Dermis blood vessel endothelial cell (primary cell): Measurements from ENCODE around the gene NDFIP1. TPM values are rescaled to one million over a fixed set of nuclear protein-coding genes. Genes with fewer than 3 reads are reported as not detected.
"Not testable (repeated sequence)": the region's sequence is repeated elsewhere in the genome, so short reads cannot be mapped to it uniquely, and the experiment has no call there.

Experiments used
- DNase-seq: peaks from one replicate; pipeline ENCODE4 v3.0.0; 2010
- total RNA-seq: library from RNA; depleted of rRNA; stranded (reverse); fragments of >200 nt; gene quantifications from 2 replicates; pipeline ENCODE4 v1.2.3, GENCODE V29; 2014

The NDFIP1 gene
- total RNA-seq, 1 donor from 2014 or later = 57.7 TPM

- no peak for DNase-seq
Observed at GRCh38 chr5:142159354-142159753, 50.8 kb downstream of the NDFIP1 start.

- DNase-seq = no peak
Observed at GRCh38 chr5:142164315-142164714, 55.7 kb downstream of the NDFIP1 start.

GRCh38 chr5:142166754-142167153, 58.2 kb downstream of the NDFIP1 start:
- DNase-seq = no peak

- no peak for DNase-seq
Observed at GRCh38 chr5:142167458-142167857, 58.9 kb downstream of the NDFIP1 start.

- DNase-seq = no peak
Observed at GRCh38 chr5:142168365-142168764, 59.8 kb downstream of the NDFIP1 start.

- peak; percentile 40 for DNase-seq
Observed at GRCh38 chr5:142170254-142170953, 61.8 kb downstream of the NDFIP1 start.

GRCh38 chr5:142171270-142171669, 62.7 kb downstream of the NDFIP1 start:
- no peak for DNase-seq

- no peak for DNase-seq
Observed at GRCh38 chr5:142175039-142175438, 66.5 kb downstream of the NDFIP1 start.

GRCh38 chr5:142175461-142176142, 67.0 kb downstream of the NDFIP1 start:
- no peak for DNase-seq

GRCh38 chr5:142176255-142176654, 67.7 kb downstream of the NDFIP1 start:
- no peak for DNase-seq

GRCh38 chr5:142178651-142179050, 70.1 kb downstream of the NDFIP1 start:
- DNase-seq = no peak

GRCh38 chr5:142179776-142180387, 71.3 kb downstream of the NDFIP1 start:
- no peak for DNase-seq

- no peak for DNase-seq
Observed at GRCh38 chr5:142181096-142181495, 72.5 kb downstream of the NDFIP1 start.

- DNase-seq = no peak
Observed at GRCh38 chr5:142181547-142182163, 73.1 kb downstream of the NDFIP1 start.

- no peak for DNase-seq
Observed at GRCh38 chr5:142182840-142183239, 74.3 kb downstream of the NDFIP1 start.

- DNase-seq = no peak
Observed at GRCh38 chr5:142183561-142183960, 75.0 kb downstream of the NDFIP1 start.

- no peak for DNase-seq
Observed at GRCh38 chr5:142184988-142185387, 76.4 kb downstream of the NDFIP1 start.

- DNase-seq = no peak
Observed at GRCh38 chr5:142186514-142186856, 77.9 kb downstream of the NDFIP1 start.

GRCh38 chr5:142186857-142187594, 78.4 kb downstream of the NDFIP1 start:
- no peak for DNase-seq

- DNase-seq = not testable (repeated sequence)
Observed at GRCh38 chr5:142188691-142189090, 80.1 kb downstream of the NDFIP1 start.

GRCh38 chr5:142189813-142190212, 81.2 kb downstream of the NDFIP1 start:
- DNase-seq = no peak

- DNase-seq = no peak
Observed at GRCh38 chr5:142191776-142192175, 83.2 kb downstream of the NDFIP1 start.
